Stimulated activated naive CD4-positive, alpha-beta T cell treated with Interleukin-2 at 50 U/mL for 16 hours (primary cell): Measurements from ENCODE around the gene PIK3CB.
A peak's percentile ranks its signal among the peaks of the same experiment; 100 is the strongest.
"Not testable (repeated sequence)": the region's sequence is repeated elsewhere in the genome, so short reads cannot be mapped to it uniquely, and the experiment has no call there.

Experiments
- DNase-seq: peaks from one replicate; lab custom pipeline; 2025; lab: John Stamatoyannopoulos, UW

Gene PIK3CB

GRCh38 chr3:138846824-138847223, 12.1 kb upstream of the PIK3CB start:
- not testable (repeated sequence) for DNase-seq

GRCh38 chr3:138846262-138846791, 11.6 kb upstream of the PIK3CB start:
- DNase-seq, result no peak

DNA sequence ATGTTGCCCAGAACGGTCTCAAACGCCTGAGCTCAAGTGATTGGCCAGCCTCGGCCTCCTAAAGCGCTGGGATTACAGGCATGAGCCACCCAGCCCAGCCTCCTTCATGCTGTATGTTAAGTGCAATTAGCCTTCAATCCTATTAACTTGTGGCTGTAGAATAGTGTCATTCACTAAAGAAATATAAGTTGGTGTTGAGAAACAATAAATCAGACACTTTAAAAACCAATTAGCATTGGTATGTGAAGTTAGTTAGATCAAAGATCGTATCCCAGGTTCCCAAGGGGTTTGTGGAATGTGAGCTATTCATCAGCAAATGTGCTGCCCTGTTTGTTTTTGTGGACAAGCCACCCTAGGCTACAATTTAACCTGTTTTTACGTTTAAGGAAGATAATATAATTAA, 11.0 kb upstream of the PIK3CB start:
- DNase-seq, result no peak

GRCh38 chr3:138845181-138845601, 10.5 kb upstream of the PIK3CB start:
- no peak for DNase-seq

DNA sequence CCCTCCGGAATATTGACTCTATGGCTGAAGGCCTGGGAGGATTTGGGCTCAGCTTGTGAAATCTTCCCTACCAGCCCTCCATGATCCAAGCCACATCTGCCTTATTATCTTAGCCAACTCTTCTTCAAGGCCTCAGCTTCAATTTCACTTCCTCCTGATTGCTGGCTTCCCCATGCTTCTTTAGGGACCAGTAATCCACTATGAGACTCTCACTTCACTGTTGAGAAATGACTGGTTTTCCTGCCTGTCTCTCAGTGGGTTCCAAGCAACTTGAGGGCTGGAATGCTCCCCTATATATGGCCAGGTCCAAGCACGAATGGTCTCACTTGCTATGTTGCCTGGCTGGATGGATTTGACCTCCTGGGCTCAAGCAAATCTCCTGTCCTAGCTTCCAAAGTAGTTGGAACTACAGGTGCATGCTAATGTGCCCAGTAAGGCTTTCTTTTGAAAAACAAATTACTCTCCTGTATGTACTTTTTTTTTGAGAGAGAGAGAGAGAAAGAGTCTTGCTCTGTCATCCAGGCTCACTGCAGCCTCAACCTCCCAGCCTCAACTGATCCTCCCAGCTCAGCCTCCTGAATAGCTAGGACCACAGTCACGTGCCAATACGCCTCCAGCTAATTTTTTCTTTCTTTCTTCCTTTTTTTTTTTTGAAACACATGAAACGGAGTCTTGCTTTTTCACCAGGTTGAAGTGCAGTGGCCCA, 7.9 kb upstream of the PIK3CB start:
- no peak for DNase-seq

GRCh38 chr3:138838385-138838784, 3.7 kb upstream of the PIK3CB start:
- DNase-seq, result not testable (repeated sequence)

GRCh38 chr3:138835846-138836245, 1.1 kb upstream of the PIK3CB start:
- not testable (repeated sequence) for DNase-seq

- DNase-seq, result no peak
Measured at GRCh38 chr3:138835397-138835757, 649 bp upstream of the PIK3CB start.

DNA sequence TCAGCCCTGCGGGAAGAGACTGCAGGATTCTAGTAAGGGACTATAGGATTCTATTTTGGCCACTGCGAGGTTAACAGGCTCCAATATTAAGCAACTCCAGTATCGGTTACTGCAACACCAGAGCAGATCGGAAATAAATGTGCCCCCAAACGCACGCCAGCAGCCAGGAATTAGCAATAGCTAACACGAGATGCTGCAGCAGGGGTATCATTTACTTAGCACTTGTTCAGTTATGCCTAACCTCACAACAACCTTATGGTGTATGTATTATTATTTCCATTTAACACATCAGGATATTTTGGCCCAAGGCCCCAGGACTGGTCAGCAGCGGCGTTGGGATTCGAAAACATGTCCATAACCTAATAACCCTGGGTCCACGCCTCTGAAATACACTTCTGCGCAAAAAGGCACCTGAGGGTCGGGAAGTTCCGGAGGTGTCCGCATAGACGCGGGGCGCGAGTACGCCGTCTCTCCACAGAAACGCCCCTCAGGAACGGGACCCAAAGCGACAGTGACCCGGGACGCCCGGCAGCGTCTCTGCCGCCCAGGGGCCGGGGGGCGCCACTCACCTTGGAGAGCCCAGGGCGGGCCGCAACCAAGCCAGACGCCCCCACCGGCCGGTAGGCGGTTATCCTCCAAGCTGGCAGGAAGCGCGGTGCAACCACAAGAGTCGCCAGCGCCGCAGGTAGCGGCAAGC, 681 bp downstream of the PIK3CB start:
- DNase-seq, result peak; percentile 70

DNA sequence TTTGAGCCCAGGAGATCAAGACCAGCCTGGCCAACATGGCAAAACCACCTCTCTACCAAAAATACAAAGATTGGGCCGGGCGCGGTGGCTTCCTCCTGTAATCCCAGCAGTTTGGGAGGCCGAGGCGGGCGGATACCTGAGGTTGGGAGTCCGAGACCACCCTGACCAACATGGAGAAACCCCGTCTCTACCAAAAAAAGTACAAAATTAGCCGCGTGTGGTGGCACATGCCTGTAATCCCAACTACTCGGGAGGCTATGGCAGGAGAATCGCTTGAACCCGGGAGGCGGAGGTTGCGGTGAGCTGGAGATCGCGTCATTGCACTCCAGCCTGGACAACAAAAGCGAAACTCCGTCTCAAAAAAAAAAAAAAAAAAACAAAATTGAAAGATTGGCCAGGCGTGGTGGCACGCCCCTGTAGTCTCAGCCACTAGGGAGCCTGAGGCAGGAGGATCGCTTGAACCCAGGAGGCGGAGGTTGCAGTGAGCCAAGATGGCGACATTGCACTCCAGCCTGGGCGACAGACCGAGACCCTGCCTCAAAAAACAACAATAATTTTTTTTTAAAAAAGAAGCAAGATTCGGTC, 2.2 kb downstream of the PIK3CB start:
- DNase-seq, result not testable (repeated sequence)

DNA sequence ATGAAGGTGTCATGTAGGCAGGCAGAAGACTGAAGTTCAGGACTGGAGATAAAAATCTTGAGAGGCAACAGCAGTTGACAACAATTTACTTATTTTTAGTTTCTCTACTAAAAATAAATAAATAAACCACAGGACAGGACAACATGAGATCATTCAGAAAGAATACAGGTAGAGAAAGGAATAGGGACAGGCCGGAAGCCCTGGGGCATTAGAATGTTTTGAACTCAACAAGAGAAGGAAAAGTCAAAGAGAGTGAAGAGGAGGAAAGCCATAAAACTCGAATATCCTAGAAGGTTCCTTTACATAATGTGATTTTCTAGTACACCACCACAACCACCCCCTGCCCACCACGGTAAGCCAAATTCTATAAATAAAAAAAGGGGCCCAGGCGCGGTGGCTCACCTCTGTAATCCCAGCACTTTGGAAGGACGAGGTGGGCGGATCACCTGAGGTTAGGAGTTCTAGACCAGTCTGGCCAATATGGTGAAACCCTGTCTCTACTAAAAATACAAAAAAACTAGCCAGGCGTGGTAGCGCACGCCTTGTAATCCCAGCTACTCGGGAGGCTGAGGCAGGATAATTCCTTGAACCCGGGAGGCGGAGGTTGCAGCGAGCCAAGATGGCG, 4.7 kb downstream of the PIK3CB start:
- no peak for DNase-seq

- no peak for DNase-seq
Measured at GRCh38 chr3:138829097-138829496, 5.6 kb downstream of the PIK3CB start.

- no peak for DNase-seq
Measured at GRCh38 chr3:138827222-138827621, 7.5 kb downstream of the PIK3CB start.

- DNase-seq, result no peak
Measured at GRCh38 chr3:138825336-138825735, 9.4 kb downstream of the PIK3CB start.

DNA sequence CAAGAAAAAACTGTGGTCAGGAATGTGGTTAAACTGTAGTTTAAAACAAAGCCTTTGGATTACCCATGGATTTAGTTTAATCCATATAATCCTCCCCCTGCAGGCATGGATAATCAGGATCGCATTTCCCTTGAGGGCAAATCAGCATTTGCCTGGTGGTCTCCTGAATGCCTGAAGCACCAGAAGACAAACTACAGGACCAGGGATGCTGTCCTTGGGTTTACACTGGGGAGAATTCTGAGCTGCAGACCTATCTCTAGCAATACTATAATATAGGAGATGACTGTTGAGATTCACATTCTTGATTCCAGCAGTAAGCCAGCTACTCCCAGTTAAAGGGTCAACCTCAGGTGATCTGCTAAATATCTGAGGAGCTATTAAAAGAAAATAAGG, 10.6 kb downstream of the PIK3CB start:
- no peak for DNase-seq

DNA sequence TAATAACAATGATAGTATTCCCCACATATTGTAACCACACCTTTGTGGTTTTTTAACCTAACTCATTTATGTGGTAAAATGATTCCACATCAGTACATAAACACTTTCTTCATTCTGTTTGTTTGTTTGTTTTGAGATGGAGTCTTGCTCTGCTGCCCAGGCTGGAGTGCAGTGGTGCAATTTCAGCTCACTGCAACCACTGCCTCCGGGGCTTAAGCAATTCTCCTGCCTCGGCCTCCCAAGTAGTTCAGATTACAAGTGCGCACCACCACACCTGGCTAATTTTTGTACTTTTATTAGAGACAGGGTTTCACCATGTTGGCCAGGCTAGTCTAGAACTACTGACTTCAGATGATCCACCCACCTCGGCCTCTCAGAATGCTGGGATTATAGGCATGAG, 14.3 kb downstream of the PIK3CB start:
- DNase-seq, result not testable (repeated sequence)

DNA sequence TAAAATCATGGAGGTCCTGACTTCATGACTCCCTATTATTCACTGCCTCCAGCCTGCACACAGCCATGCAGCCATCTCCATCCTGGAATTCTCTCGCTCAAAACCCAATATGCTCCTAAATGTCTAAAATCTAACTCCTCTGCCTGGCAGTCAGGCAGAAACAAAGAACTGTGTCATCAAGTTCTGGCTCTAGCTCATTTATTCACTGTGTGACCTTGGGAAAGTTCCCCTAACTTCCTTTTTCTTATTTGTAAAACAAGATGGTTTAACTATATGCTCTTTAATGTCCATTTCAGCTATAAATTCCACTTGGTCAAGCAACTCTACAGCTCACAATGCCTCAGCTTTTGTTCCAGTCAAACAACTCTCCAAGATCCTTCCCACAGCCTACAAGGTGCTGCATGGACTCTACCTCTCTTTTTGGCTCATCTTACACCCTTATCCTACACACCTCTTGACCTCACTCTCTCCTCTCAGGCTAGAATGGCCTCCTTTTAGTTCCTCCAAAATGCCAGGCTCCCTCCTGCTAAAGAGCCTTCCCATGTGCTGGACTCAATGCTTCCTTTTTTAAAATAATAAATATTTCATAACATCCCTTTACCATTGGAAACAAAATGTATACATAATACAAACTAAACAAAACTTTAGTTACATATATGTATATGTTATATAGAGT, 16.4 kb downstream of the PIK3CB start:
- no peak for DNase-seq

GRCh38 chr3:138817695-138818094, 17.0 kb downstream of the PIK3CB start:
- no peak for DNase-seq

- no peak for DNase-seq
Measured at GRCh38 chr3:138812806-138813205, 21.9 kb downstream of the PIK3CB start.

DNA sequence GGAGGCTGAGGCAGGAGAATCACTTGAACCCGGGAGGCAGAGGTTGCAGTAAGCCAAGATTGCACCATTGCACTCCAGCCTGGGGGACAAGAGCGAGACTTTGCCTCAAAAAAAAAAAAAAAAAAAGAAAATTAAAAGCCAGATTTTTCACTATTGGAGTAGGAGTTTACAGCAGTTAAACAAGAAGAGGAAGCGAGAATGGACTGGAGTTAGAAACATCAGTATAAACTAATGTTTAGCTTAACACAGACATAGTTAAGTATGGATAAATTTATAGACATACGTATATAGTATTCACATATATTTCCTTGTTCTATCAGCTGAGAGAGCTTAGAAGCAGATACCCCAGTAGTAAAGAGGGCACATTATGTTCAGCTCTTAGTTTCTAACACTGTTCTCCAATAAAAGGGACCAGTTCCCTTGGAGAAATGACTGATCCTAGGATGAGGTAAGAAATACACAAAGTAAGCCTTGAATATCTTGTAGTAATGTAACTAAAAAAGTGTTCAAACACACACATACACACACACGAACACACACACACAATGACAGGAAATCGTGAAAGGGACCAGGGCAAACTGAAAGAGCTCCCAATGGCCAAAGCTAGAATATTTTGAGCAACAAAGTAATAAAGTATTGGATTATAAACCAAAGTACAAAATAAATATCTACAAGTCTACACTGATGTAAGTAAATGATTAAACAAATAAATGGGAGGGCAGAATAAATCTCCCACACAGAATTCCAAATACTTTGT, 25.1 kb downstream of the PIK3CB start:
- no peak for DNase-seq

DNA sequence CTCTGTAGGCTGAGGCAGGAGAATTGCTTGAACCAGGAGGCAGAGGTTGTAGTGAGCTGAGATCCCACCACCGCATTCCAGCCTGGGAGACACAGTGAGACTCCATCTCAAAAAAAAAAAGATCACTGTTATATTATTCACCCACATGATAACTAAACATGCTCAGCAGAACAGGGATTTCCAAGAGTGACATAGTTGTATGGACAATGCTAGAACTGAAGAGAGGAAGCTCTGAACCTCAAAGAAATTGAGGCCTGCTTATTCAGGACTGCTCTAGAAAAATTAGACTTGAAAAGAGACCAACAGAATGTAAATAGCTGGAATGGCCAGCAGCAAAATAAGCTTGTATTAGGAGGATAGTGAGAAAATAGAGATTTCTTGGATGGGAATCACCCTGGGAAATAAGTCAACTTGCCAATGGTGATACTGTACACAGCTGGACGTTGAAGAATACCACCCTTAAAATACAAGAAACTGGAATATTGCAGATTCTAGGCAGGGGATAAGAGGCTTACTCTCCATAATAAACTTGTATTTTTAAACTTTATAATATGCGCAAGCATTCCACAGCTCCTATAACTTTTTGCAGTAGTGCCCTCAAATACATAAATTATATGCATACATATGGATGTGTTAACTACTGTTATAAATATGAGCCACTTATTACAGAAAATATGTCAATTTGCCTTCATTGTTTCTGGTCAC, 28.2 kb downstream of the PIK3CB start:
- DNase-seq, result no peak
